GM12872 (cell line): ENCODE data around the gene POU3F3.

Experiments used
- TF ChIP-seq, protein P1 (sequence below): IDR thresholded peaks from 3 replicates; pipeline ENCODE4 v1.5.1; 2011; ENCODE audit warnings: low read depth, mild to moderate bottlenecking, low read length, moderate library complexity; ENCODE audit not compliant: insufficient read depth

POU3F3 gene

DNA sequence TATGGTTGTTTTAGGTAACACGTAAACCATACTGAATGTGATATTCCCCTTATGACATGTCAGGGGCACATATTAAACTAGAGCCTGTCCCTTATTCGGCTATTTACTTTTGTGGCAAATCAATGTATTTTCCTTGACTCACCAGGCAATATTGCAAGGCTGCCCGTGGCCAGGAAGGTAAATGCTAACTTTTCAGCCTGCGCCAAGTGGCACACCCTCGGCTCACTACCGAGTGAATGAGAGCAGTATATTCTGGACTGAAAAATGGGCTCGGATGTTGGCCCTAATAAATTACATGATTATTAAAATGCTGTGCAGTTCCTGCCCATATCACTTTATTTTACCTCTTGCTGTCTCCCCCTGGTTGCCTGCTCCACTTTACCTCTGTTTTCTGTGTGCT is 46.7 kb downstream of the POU3F3 start:
- TF ChIP-seq, protein P1, sequence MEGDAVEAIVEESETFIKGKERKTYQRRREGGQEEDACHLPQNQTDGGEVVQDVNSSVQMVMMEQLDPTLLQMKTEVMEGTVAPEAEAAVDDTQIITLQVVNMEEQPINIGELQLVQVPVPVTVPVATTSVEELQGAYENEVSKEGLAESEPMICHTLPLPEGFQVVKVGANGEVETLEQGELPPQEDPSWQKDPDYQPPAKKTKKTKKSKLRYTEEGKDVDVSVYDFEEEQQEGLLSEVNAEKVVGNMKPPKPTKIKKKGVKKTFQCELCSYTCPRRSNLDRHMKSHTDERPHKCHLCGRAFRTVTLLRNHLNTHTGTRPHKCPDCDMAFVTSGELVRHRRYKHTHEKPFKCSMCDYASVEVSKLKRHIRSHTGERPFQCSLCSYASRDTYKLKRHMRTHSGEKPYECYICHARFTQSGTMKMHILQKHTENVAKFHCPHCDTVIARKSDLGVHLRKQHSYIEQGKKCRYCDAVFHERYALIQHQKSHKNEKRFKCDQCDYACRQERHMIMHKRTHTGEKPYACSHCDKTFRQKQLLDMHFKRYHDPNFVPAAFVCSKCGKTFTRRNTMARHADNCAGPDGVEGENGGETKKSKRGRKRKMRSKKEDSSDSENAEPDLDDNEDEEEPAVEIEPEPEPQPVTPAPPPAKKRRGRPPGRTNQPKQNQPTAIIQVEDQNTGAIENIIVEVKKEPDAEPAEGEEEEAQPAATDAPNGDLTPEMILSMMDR: no peak

DNA sequence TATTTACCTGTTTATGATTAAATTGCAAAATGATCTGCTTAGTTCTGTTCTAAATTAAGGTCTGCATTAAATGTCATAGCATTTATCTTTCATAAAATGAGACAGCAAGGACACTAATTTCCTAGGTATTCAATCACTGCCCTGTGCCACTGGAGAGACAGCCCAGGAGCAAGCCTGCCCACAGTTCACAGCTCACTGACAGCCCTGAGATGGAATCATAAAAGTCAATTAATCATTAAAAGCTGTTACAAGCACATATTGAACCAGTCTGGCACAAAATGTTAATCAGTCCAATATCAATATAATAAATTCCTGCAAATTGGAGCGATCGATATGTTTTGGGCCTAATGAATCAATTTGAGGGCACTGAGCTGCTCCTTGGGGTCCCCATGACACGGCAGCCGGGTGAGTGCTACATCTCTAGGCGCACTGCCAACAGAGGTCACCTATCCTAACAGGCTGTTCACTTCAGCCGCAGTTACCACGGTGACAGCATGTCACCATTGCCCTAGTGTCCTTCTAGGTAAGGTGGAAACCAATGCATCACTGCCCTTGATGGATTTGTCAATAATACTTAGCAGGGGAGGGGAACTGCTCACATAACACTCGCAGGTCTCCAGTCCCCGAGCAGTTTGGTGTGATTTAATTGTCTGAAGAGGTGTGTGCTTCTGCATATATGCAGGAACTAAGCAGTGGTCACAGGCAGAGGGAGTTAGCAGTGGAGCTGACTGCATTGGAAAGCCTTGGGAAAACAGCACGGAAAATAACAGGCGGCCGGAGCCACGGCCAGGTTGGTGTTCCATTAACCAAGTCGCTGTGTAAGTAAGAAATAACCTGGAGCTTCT is 47.3 kb downstream of the POU3F3 start:
- TF ChIP-seq, protein P1: no peak

DNA sequence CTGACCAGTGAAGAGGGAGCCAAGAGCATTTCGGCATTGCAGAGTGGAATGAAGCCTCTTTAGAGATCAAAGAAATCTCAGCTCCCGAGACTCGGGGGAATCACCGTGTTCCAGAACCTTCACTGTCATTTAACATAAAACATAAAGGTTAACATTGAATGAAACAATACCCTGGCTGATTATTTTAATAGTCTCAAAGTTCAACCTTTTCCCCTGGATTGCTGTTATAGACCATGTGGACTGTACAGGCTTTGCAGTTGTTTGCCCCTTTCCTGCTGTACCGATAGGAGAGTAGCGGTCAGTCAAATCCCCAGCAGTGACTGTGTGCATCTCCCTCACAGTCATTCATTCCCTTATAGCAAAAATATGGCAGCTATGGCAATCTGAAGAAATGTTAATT is 48.4 kb downstream of the POU3F3 start:
- TF ChIP-seq, protein P1: no peak
